ENCODE measurements around the gene ZNF709. TPM values are rescaled to one million over a fixed set of nuclear protein-coding genes. Genes with fewer than 3 reads are reported as not detected.
A peak's percentile ranks its signal among the peaks of the same experiment; 100 is the strongest.
"Not testable (repeated sequence)": the region's sequence is repeated elsewhere in the genome, so short reads cannot be mapped to it uniquely, and the experiment has no call there.

ZNF709 gene
- 10 to 100 TPM in 1 of 3 donors, 1 to 10 TPM in 2; 7.0 to 11.6 (median 8.3) TPM for polyA plus RNA-seq (ENCODE audit: insufficient read length in 3 of 3)
- long read RNA-seq, donor 1, full-length matches to known transcripts = 2 of 2 reads
- long read RNA-seq, donor 1, partial matches to known transcripts = 0 of 2 reads
- long read RNA-seq, donor 1, other reads (novel, unspliced or antisense) = 0 of 2 reads
- long read RNA-seq, donor 2, full-length matches to known transcripts = 1 of 1 reads
- long read RNA-seq, donor 2, partial matches to known transcripts = 0 of 1 reads
- long read RNA-seq, donor 2, other reads (novel, unspliced or antisense) = 0 of 1 reads
- long read RNA-seq, donor 3, full-length matches to known transcripts = 1 of 1 reads
- long read RNA-seq, donor 3, partial matches to known transcripts = 0 of 1 reads
- long read RNA-seq, donor 3, other reads (novel, unspliced or antisense) = 0 of 1 reads
- long read RNA-seq, donor 4, full-length matches to known transcripts = 1 of 1 reads
- long read RNA-seq, donor 4, partial matches to known transcripts = 0 of 1 reads
- long read RNA-seq, donor 4, other reads (novel, unspliced or antisense) = 0 of 1 reads
- long read RNA-seq, donor 5 = 0 reads
- long read RNA-seq, donor 6, full-length matches to known transcripts = 2 of 13 reads
- long read RNA-seq, donor 6, partial matches to known transcripts = 11 of 13 reads
- long read RNA-seq, donor 6, other reads (novel, unspliced or antisense) = 0 of 13 reads
- long read RNA-seq, donor 7, full-length matches to known transcripts = 2 of 2 reads
- long read RNA-seq, donor 7, partial matches to known transcripts = 0 of 2 reads
- long read RNA-seq, donor 7, other reads (novel, unspliced or antisense) = 0 of 2 reads
- long read RNA-seq, donor 8 = 0 reads
- long read RNA-seq, donor 9, full-length matches to known transcripts = 1 of 1 reads
- long read RNA-seq, donor 9, partial matches to known transcripts = 0 of 1 reads
- long read RNA-seq, donor 9, other reads (novel, unspliced or antisense) = 0 of 1 reads
- long read RNA-seq, donor 10, full-length matches to known transcripts = 3 of 3 reads
- long read RNA-seq, donor 10, partial matches to known transcripts = 0 of 3 reads
- long read RNA-seq, donor 10, other reads (novel, unspliced or antisense) = 0 of 3 reads
- long read RNA-seq, donor 11, full-length matches to known transcripts = 1 of 1 reads
- long read RNA-seq, donor 11, partial matches to known transcripts = 0 of 1 reads
- long read RNA-seq, donor 11, other reads (novel, unspliced or antisense) = 0 of 1 reads
- long read RNA-seq, donor 12, full-length matches to known transcripts = 1 of 1 reads
- long read RNA-seq, donor 12, partial matches to known transcripts = 0 of 1 reads
- long read RNA-seq, donor 12, other reads (novel, unspliced or antisense) = 0 of 1 reads
- long read RNA-seq, donor 13 = 0 reads
- long read RNA-seq, donor 14, full-length matches to known transcripts = 1 of 1 reads
- long read RNA-seq, donor 14, partial matches to known transcripts = 0 of 1 reads
- long read RNA-seq, donor 14, other reads (novel, unspliced or antisense) = 0 of 1 reads
- long read RNA-seq, donor 15 = 0 reads
- long read RNA-seq, donor 16, full-length matches to known transcripts = 3 of 3 reads
- long read RNA-seq, donor 16, partial matches to known transcripts = 0 of 3 reads
- long read RNA-seq, donor 16, other reads (novel, unspliced or antisense) = 0 of 3 reads

GRCh38 chr19:12484371-12485051, at the start of gene ZNF709:
ZNF709 (minus strand) TSS chr19:12484816; CDS start chr19:12484657, 159 bp downstream.
- peak; percentile 89 to 94 (median 92) for DNase-seq (ENCODE audit: extremely low read depth in 1 of 11, low read depth in 9 of 11, low spot score in 4 of 11)

GRCh38 chr19:12527034-12527836, 42.6 kb upstream of the ZNF709 start:
- peak in 3 of 11 donors; percentile 4 to 9 (median 7) for DNase-seq (ENCODE audit: extremely low read depth in 1 of 11, low read depth in 9 of 11, low spot score in 4 of 11)

GRCh38 chr19:12526542-12526941, 41.9 kb upstream of the ZNF709 start:
- no peak for DNase-seq (ENCODE audit: extremely low read depth in 1 of 11, low read depth in 9 of 11, low spot score in 4 of 11)

GRCh38 chr19:12521996-12522395, 37.4 kb upstream of the ZNF709 start:
- DNase-seq (ENCODE audit: extremely low read depth in 1 of 11, low read depth in 9 of 11, low spot score in 4 of 11) = no peak

GRCh38 chr19:12513531-12514061, 29.0 kb upstream of the ZNF709 start:
- peak in 2 of 11 donors; percentile 8 for DNase-seq (ENCODE audit: extremely low read depth in 1 of 11, low read depth in 9 of 11, low spot score in 4 of 11)

GRCh38 chr19:12497032-12497431, 12.4 kb upstream of the ZNF709 start:
- no peak for DNase-seq (ENCODE audit: extremely low read depth in 1 of 11, low read depth in 9 of 11, low spot score in 4 of 11)

GRCh38 chr19:12496480-12496879, 11.9 kb upstream of the ZNF709 start:
- no peak for DNase-seq (ENCODE audit: extremely low read depth in 1 of 11, low read depth in 9 of 11, low spot score in 4 of 11)

- DNase-seq (ENCODE audit: extremely low read depth in 1 of 11, low read depth in 9 of 11, low spot score in 4 of 11) = peak; percentile 81 to 97 (median 93)
Measured at GRCh38 chr19:12495002-12495802, 10.6 kb upstream of the ZNF709 start.

GRCh38 chr19:12494260-12494860, 9.7 kb upstream of the ZNF709 start:
- no peak for DNase-seq (ENCODE audit: extremely low read depth in 1 of 11, low read depth in 9 of 11, low spot score in 4 of 11)

GRCh38 chr19:12486265-12486783, 1.7 kb upstream of the ZNF709 start:
- not testable (repeated sequence) for DNase-seq (ENCODE audit: extremely low read depth in 1 of 11, low read depth in 9 of 11, low spot score in 4 of 11)

- DNase-seq (ENCODE audit: extremely low read depth in 1 of 11, low read depth in 9 of 11, low spot score in 4 of 11) = no peak
Measured at GRCh38 chr19:12485571-12485970, 955 bp upstream of the ZNF709 start.

- DNase-seq (ENCODE audit: extremely low read depth in 1 of 11, low read depth in 9 of 11, low spot score in 4 of 11) = no peak
Measured at GRCh38 chr19:12485052-12485416, 418 bp upstream of the ZNF709 start.

- DNase-seq (ENCODE audit: extremely low read depth in 1 of 11, low read depth in 9 of 11, low spot score in 4 of 11) = peak in 2 of 11 donors; percentile 18 to 24
Measured at GRCh38 chr19:12484011-12484370, 625 bp downstream of the ZNF709 start.

GRCh38 chr19:12482509-12482886, 2.1 kb downstream of the ZNF709 start:
- no peak for DNase-seq (ENCODE audit: extremely low read depth in 1 of 11, low read depth in 9 of 11, low spot score in 4 of 11)

GRCh38 chr19:12481781-12482508, 2.7 kb downstream of the ZNF709 start:
- no peak for DNase-seq (ENCODE audit: extremely low read depth in 1 of 11, low read depth in 9 of 11, low spot score in 4 of 11)
